Prostate gland (tissue), 2 donors: Measurements from ENCODE around the gene SFTA2.

Experiments
- POLR2A ChIP-seq: fragments of 450-650 bp; IDR thresholded peaks from one replicate; pipeline ENCODE4 v1.6.1; 2016; ENCODE audit warnings: antibody characterized with exemption, mild to moderate bottlenecking
- TF ChIP-seq, protein P1 (sequence below), 4 experiments: fragments of 200-600 bp in 2 of 4; fragments of 450-650 bp in 2 of 4; sonication (generic) in 2 of 4; IDR thresholded peaks; 1 replicate in 3 of 4; 2 replicates in 1 of 4; pipeline ENCODE4 v1.5.1; 2016 to 2019; ENCODE audit warnings: antibody characterized with exemption in 4 of 4, mild to moderate bottlenecking in 2 of 4, moderate library complexity in 2 of 4

DNA sequence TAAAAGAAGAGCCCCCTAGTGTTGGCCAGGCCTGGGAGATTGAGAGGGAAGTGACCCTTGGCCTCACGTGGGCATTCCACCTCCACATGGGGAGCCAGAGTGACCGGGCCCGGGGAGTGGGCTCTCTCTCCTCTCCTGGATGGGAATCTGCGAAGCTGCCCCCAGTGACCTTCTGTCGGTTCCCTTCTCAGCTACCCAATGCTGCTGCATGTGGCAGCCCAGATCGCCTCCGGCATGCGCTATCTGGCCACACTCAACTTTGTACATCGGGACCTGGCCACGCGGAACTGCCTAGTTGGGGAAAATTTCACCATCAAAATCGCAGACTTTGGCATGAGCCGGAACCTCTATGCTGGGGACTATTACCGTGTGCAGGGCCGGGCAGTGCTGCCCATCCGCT lies 34.1 kb downstream of the SFTA2 start:
- TF ChIP-seq, protein P1, sequence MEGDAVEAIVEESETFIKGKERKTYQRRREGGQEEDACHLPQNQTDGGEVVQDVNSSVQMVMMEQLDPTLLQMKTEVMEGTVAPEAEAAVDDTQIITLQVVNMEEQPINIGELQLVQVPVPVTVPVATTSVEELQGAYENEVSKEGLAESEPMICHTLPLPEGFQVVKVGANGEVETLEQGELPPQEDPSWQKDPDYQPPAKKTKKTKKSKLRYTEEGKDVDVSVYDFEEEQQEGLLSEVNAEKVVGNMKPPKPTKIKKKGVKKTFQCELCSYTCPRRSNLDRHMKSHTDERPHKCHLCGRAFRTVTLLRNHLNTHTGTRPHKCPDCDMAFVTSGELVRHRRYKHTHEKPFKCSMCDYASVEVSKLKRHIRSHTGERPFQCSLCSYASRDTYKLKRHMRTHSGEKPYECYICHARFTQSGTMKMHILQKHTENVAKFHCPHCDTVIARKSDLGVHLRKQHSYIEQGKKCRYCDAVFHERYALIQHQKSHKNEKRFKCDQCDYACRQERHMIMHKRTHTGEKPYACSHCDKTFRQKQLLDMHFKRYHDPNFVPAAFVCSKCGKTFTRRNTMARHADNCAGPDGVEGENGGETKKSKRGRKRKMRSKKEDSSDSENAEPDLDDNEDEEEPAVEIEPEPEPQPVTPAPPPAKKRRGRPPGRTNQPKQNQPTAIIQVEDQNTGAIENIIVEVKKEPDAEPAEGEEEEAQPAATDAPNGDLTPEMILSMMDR (IDR thresholded peaks at IDR 0.05), result no peak
- TF ChIP-seq POLR2A, result no peak
